HG02610 (cell line): Measurements from ENCODE around the gene WNK1.
"Not testable (repeated sequence)": the region's sequence is repeated elsewhere in the genome, so short reads cannot be mapped to it uniquely, and the experiment has no call there.

Source experiments
- ATAC-seq: cut with Tn5 transposase; IDR thresholded peaks from one replicate; pipeline ENCODE4 v1.9.1; 2021; ENCODE audit warnings: mild to moderate bottlenecking, moderate library complexity; ENCODE audit not compliant: unreplicated experiment

WNK1 gene

GRCh38 chr12:777550-778047, 25.2 kb downstream of the WNK1 start:
- ATAC-seq, result no peak

GRCh38 chr12:778615-779014, 26.2 kb downstream of the WNK1 start:
- ATAC-seq, result no peak

- ATAC-seq, result no peak
Observed at GRCh38 chr12:779745-780734, 27.7 kb downstream of the WNK1 start.

GRCh38 chr12:780750-781379, 28.5 kb downstream of the WNK1 start:
- no peak for ATAC-seq

- no peak for ATAC-seq
Observed at GRCh38 chr12:785706-786105, 33.3 kb downstream of the WNK1 start.

- no peak for ATAC-seq
Observed at GRCh38 chr12:788288-788687, 35.9 kb downstream of the WNK1 start.

- not testable (repeated sequence) for ATAC-seq
Observed at GRCh38 chr12:788762-789161, 36.4 kb downstream of the WNK1 start.

- ATAC-seq, result no peak
Observed at GRCh38 chr12:789852-790563, 37.6 kb downstream of the WNK1 start.

GRCh38 chr12:790608-791007, 38.2 kb downstream of the WNK1 start:
- ATAC-seq, result no peak

GRCh38 chr12:793037-793436, 40.7 kb downstream of the WNK1 start:
- ATAC-seq, result no peak

GRCh38 chr12:793711-794110, 41.3 kb downstream of the WNK1 start:
- no peak for ATAC-seq

- no peak for ATAC-seq
Observed at GRCh38 chr12:795305-795704, 42.9 kb downstream of the WNK1 start.

GRCh38 chr12:800401-800800, 48.0 kb downstream of the WNK1 start:
- ATAC-seq, result no peak

- ATAC-seq, result no peak
Observed at GRCh38 chr12:802242-803120, 50.1 kb downstream of the WNK1 start.

- no peak for ATAC-seq
Observed at GRCh38 chr12:805022-805632, 52.7 kb downstream of the WNK1 start.

GRCh38 chr12:806200-806791, 53.9 kb downstream of the WNK1 start:
- no peak for ATAC-seq

- no peak for ATAC-seq
Observed at GRCh38 chr12:807041-807735, 54.8 kb downstream of the WNK1 start.

GRCh38 chr12:810116-810515, 57.7 kb downstream of the WNK1 start:
- ATAC-seq, result no peak
